Measurements from ENCODE around the gene TRA2B.
A peak's percentile ranks its signal among the peaks of the same experiment; 100 is the strongest.

TRA2B gene

DNA sequence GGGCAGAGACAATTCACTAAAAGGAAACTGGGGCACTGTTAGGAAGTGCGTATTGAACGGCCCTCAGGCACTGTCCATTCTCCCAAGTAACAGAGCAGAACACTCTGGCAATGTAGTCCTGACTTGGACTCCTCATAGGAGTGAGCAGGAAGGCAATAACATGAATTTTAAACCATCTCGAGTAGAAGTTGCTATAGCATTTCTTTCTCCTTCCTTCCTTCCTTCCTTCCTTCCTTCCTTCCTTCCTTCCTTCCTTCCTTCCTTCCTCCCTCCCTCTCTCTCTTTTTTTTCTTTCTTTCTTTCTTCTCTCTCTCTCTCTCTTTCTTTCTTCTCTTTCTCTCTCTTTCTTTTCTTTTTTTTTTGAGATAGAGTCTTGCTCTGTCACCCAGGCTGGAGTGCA is 46.4 kb upstream of the TRA2B start:
- no peak for TF ChIP-seq TCF4 (CRISPR knock-in tag; IDR thresholded peaks at IDR 0.05; ENCODE audit: borderline replicate concordance)
- no peak for TF ChIP-seq ISL1 (CRISPR knock-in tag; IDR thresholded peaks at IDR 0.05)
- ATAC-seq = peak; percentile 20

DNA sequence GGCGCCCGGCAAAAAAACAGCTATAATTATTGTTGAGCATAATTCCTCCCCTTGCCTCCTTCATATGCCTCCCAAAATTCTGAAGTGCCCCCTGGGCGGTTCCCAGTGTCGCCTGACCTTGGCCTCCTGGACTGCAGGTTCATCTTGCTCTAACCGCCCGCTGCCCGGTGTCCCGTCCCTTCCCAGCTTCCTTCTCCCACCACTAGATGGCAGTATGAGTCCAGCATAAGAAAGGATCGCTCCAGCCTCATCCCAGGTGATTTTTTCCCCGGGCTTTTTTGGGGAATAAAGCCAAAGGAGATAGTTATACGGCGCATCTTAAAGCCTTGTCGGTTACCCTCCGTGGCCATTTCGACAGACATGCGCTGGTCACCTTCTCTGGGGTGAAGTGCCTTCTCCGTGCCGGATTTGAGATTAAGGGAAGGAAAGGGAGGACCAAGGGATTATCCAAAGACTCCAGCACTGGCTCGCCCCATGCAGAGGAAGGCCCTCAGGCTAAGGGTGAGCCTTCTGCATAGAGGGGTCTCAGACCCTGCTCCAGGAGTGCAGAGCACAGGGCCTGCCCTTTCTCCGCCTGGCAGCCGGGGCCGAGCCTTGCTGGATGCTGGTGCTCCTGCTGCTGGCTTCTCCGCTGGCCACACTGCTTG is 45.8 kb upstream of the TRA2B start:
- ATAC-seq = peak; percentile 99
- TF ChIP-seq ZFP3 (CRISPR knock-in tag; IDR thresholded peaks at IDR 0.05) = no peak
- TF ChIP-seq, protein P1, sequence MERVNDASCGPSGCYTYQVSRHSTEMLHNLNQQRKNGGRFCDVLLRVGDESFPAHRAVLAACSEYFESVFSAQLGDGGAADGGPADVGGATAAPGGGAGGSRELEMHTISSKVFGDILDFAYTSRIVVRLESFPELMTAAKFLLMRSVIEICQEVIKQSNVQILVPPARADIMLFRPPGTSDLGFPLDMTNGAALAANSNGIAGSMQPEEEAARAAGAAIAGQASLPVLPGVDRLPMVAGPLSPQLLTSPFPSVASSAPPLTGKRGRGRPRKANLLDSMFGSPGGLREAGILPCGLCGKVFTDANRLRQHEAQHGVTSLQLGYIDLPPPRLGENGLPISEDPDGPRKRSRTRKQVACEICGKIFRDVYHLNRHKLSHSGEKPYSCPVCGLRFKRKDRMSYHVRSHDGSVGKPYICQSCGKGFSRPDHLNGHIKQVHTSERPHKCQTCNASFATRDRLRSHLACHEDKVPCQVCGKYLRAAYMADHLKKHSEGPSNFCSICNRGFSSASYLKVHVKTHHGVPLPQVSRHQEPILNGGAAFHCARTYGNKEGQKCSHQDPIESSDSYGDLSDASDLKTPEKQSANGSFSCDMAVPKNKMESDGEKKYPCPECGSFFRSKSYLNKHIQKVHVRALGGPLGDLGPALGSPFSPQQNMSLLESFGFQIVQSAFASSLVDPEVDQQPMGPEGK (CRISPR knock-in tag; IDR thresholded peaks at IDR 0.05; ENCODE audit: borderline replicate concordance) = no peak
- TF ChIP-seq SNAI2 (CRISPR knock-in tag; IDR thresholded peaks at IDR 0.05) = no peak
- TF ChIP-seq OSR1 (CRISPR knock-in tag; IDR thresholded peaks at IDR 0.05) = no peak
- TF ChIP-seq PPARA (CRISPR knock-in tag; IDR thresholded peaks at IDR 0.05; ENCODE audit: borderline replicate concordance) = no peak
- TF ChIP-seq ZFP30 (CRISPR knock-in tag; IDR thresholded peaks at IDR 0.05) = no peak
- TF ChIP-seq ISL1 (CRISPR knock-in tag; IDR thresholded peaks at IDR 0.05) = no peak
- TF ChIP-seq GLIS3 (CRISPR knock-in tag; IDR thresholded peaks at IDR 0.05) = no peak
- TF ChIP-seq BACH2 (CRISPR knock-in tag; IDR thresholded peaks at IDR 0.05; ENCODE audit: borderline replicate concordance) = no peak
- TF ChIP-seq ZNF8 (CRISPR knock-in tag; IDR thresholded peaks at IDR 0.05) = no peak
- TF ChIP-seq RARB (CRISPR knock-in tag; IDR thresholded peaks at IDR 0.05) = no peak
- TF ChIP-seq ARNTL (CRISPR knock-in tag; IDR thresholded peaks at IDR 0.05; ENCODE audit: borderline replicate concordance, low read depth) = no peak
- TF ChIP-seq, protein P2, sequence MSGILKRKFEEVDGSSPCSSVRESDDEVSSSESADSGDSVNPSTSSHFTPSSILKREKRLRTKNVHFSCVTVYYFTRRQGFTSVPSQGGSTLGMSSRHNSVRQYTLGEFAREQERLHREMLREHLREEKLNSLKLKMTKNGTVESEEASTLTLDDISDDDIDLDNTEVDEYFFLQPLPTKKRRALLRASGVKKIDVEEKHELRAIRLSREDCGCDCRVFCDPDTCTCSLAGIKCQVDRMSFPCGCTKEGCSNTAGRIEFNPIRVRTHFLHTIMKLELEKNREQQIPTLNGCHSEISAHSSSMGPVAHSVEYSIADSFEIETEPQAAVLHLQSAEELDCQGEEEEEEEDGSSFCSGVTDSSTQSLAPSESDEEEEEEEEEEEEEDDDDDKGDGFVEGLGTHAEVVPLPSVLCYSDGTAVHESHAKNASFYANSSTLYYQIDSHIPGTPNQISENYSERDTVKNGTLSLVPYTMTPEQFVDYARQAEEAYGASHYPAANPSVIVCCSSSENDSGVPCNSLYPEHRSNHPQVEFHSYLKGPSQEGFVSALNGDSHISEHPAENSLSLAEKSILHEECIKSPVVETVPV (CRISPR knock-in tag; IDR thresholded peaks at IDR 0.05) = no peak
- no peak for TF ChIP-seq TOX (CRISPR knock-in tag; IDR thresholded peaks at IDR 0.05; ENCODE audit: borderline replicate concordance)

DNA sequence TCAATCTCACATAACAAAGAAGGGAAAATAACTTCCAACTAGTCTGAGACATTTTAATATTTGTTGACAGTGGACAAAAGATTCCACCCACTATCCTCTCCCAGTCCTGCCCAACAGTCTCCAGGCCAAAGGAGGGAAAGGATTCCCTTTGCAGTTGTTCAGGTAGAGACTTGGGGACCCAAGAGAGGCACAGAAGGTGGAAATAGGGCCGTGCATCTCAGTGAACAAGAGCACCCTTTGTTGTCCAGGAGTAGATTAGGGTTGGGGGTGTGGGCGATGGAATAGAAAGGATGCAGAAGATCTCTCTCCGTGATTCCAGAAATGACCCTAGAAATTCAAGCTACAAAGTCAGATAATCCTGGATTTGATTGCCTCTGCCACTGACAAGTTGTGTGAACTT is 44.8 kb upstream of the TRA2B start:
- no peak for ATAC-seq
- no peak for TF ChIP-seq TCF4 (CRISPR knock-in tag; IDR thresholded peaks at IDR 0.05; ENCODE audit: borderline replicate concordance)
- TF ChIP-seq ZNF8 (CRISPR knock-in tag; IDR thresholded peaks at IDR 0.05) = no peak
- TF ChIP-seq ARNTL (CRISPR knock-in tag; IDR thresholded peaks at IDR 0.05; ENCODE audit: borderline replicate concordance, low read depth) = no peak
- no peak for TF ChIP-seq RARB (CRISPR knock-in tag; IDR thresholded peaks at IDR 0.05)
- no peak for TF ChIP-seq GLIS3 (CRISPR knock-in tag; IDR thresholded peaks at IDR 0.05)
- TF ChIP-seq ZFP3 (CRISPR knock-in tag; IDR thresholded peaks at IDR 0.05) = no peak

DNA sequence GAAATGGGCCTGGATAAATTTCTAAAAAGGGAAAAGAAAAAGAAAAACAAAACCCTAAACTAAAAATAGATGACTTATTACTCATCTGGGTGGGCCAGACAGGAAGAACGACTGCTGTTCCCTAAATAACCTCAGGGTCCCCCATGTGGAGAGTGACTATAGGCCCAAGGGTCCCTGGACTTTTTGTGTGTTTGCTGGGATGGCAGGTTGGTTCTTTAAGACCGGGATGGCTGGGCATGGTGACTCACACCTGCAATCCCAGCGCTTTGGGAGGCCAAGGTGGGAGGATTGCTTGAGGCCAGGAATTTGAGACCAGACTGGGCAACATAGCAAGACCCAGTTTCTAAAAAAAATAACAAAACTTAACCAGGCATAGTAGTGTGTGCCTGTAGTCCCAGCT is 43.8 kb upstream of the TRA2B start:
- no peak for ATAC-seq
- TF ChIP-seq SNAI2 (CRISPR knock-in tag; IDR thresholded peaks at IDR 0.05) (no peak), ZFP30 (CRISPR knock-in tag; IDR thresholded peaks at IDR 0.05) (no peak), ZNF70 (CRISPR knock-in tag; IDR thresholded peaks at IDR 0.05) (no peak), TCF4 (CRISPR knock-in tag; IDR thresholded peaks at IDR 0.05; ENCODE audit: borderline replicate concordance) (no peak), ISL1 (CRISPR knock-in tag; IDR thresholded peaks at IDR 0.05) (no peak), RARB (CRISPR knock-in tag; IDR thresholded peaks at IDR 0.05) (no peak), ZFP3 (CRISPR knock-in tag; IDR thresholded peaks at IDR 0.05) (no peak), ARNTL (CRISPR knock-in tag; IDR thresholded peaks at IDR 0.05; ENCODE audit: borderline replicate concordance, low read depth) (no peak), TOX (CRISPR knock-in tag; IDR thresholded peaks at IDR 0.05; ENCODE audit: borderline replicate concordance) (no peak), PPARA (CRISPR knock-in tag; IDR thresholded peaks at IDR 0.05; ENCODE audit: borderline replicate concordance) (no peak)
- TF ChIP-seq, protein P1 (CRISPR knock-in tag; IDR thresholded peaks at IDR 0.05; ENCODE audit: borderline replicate concordance) = no peak
- TF ChIP-seq, protein P3, sequence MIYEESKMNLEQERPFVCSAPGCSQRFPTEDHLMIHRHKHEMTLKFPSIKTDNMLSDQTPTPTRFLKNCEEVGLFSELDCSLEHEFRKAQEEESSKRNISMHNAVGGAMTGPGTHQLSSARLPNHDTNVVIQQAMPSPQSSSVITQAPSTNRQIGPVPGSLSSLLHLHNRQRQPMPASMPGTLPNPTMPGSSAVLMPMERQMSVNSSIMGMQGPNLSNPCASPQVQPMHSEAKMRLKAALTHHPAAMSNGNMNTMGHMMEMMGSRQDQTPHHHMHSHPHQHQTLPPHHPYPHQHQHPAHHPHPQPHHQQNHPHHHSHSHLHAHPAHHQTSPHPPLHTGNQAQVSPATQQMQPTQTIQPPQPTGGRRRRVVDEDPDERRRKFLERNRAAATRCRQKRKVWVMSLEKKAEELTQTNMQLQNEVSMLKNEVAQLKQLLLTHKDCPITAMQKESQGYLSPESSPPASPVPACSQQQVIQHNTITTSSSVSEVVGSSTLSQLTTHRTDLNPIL (CRISPR knock-in tag; IDR thresholded peaks at IDR 0.05; ENCODE audit: low read depth) = no peak
- TF ChIP-seq, protein P4, sequence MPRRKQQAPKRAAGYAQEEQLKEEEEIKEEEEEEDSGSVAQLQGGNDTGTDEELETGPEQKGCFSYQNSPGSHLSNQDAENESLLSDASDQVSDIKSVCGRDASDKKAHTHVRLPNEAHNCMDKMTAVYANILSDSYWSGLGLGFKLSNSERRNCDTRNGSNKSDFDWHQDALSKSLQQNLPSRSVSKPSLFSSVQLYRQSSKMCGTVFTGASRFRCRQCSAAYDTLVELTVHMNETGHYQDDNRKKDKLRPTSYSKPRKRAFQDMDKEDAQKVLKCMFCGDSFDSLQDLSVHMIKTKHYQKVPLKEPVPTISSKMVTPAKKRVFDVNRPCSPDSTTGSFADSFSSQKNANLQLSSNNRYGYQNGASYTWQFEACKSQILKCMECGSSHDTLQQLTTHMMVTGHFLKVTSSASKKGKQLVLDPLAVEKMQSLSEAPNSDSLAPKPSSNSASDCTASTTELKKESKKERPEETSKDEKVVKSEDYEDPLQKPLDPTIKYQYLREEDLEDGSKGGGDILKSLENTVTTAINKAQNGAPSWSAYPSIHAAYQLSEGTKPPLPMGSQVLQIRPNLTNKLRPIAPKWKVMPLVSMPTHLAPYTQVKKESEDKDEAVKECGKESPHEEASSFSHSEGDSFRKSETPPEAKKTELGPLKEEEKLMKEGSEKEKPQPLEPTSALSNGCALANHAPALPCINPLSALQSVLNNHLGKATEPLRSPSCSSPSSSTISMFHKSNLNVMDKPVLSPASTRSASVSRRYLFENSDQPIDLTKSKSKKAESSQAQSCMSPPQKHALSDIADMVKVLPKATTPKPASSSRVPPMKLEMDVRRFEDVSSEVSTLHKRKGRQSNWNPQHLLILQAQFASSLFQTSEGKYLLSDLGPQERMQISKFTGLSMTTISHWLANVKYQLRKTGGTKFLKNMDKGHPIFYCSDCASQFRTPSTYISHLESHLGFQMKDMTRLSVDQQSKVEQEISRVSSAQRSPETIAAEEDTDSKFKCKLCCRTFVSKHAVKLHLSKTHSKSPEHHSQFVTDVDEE (CRISPR knock-in tag; IDR thresholded peaks at IDR 0.05) = no peak
- TF ChIP-seq, protein P5, sequence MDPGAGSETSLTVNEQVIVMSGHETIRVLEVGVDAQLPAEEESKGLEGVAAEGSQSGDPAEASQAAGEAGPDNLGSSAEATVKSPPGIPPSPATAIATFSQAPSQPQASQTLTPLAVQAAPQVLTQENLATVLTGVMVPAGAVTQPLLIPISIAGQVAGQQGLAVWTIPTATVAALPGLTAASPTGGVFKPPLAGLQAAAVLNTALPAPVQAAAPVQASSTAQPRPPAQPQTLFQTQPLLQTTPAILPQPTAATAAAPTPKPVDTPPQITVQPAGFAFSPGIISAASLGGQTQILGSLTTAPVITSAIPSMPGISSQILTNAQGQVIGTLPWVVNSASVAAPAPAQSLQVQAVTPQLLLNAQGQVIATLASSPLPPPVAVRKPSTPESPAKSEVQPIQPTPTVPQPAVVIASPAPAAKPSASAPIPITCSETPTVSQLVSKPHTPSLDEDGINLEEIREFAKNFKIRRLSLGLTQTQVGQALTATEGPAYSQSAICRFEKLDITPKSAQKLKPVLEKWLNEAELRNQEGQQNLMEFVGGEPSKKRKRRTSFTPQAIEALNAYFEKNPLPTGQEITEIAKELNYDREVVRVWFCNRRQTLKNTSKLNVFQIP (CRISPR knock-in tag; IDR thresholded peaks at IDR 0.05; ENCODE audit: borderline replicate concordance, low read depth) = no peak
